ENCODE measurements around the gene MACROD2.

Gene MACROD2

DNA sequence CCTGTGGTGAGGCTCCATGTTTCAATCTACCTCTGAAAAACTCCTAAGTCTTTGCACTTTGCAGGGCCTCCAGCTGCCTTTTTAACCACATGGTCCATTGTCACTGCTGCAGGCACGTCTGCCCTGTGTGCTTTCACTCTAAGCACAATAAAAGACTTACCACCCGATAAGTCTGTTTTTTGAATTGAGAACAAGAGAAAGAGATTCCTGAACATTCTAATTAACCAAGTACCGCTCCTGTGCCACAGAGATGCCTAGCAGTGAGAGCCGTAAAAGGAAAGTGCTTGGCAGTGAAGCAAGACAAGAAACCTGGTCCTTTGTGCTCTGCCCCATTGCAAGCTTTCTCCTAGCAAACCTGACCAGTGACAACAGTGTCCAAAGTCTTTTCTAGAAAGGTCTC, 829.7 kb downstream of the MACROD2 start:
- no peaks in the 10 kb centered on the region for H3K4me1 Mint-ChIP-seq
- H3K27ac Mint-ChIP-seq, result no peak overlapping the region

GRCh38 chr20:14826543-14827313, 831.4 kb downstream of the MACROD2 start:
- DNase-seq (ENCODE audit: low spot score in 2 of 2) (no peak), ATAC-seq (ENCODE audit: low read depth) (no peak)
- no peaks in the 10 kb centered on the region for H3K9me3 Mint-ChIP-seq
- no peak overlapping the region for H3K4me3 Mint-ChIP-seq
- H3K27me3 Mint-ChIP-seq, result no peaks in the 10 kb centered on the region
- H3K36me3 Mint-ChIP-seq, result no peaks in the 10 kb centered on the region
- no peak overlapping the region for H3K27ac Mint-ChIP-seq
- no peaks in the 10 kb centered on the region for H3K4me1 Mint-ChIP-seq

More for the DNA sequence above, 829.7 kb downstream of the MACROD2 start:
- Mint-ChIP-seq H3K4me3 (no peak overlapping the region), H3K27me3 (no peaks in the 10 kb centered on the region), H3K9me3 (no peaks in the 10 kb centered on the region), H3K36me3 (no peaks in the 10 kb centered on the region)
- no peak for ATAC-seq (ENCODE audit: low read depth)
- no peak for DNase-seq (ENCODE audit: low spot score in 2 of 2)

DNA sequence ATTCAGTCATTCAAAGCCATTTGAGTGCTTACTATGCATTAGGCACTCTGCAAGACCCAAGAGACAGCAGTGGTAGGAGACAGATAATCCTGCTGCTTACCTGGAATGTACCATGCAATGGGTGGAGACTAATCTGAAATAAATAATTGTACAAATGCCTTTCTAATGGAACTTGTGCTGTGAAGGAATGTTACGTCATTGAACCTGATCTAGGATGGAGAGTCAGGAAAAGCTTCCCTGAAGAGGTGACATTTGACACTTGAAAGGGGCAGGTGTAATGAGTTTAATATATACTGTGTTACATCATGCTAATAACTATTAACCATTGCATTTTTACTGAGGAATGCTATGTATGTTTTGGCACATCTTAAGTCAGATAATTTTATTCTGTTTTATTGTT, 833.1 kb downstream of the MACROD2 start:
- peaks cover 2% of the 10 kb centered on the region for H3K4me1 Mint-ChIP-seq
- H3K4me3 Mint-ChIP-seq, result no peak overlapping the region
- no peak overlapping the region for H3K27ac Mint-ChIP-seq
- no peak for ATAC-seq (ENCODE audit: low read depth)
- H3K27me3 Mint-ChIP-seq, result no peaks in the 10 kb centered on the region
- DNase-seq (ENCODE audit: low spot score in 2 of 2), result no peak
- no peaks in the 10 kb centered on the region for H3K9me3 Mint-ChIP-seq
- no peaks in the 10 kb centered on the region for H3K36me3 Mint-ChIP-seq

DNA sequence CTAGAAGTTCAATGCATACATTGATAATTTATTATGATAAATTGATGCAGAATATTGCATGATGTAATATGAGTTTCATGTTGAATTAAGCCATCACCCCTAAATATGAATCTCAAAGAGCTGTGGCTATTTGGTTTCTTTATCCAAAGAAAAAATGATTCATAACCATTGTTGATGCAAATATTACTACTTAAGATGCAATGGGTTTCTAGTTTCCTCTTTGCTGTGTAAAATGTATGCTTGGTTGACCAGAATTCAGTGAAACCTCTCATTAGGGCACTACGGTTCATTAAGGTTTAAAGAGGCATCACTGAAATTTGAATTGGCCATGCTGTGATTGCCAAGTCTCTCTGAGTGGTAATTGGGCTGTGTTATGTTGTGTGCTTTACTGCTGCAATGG, 834.6 kb downstream of the MACROD2 start:
- Mint-ChIP-seq H3K4me1 (peaks cover 2% of the 10 kb centered on the region), H3K27me3 (no peaks in the 10 kb centered on the region), H3K36me3 (no peaks in the 10 kb centered on the region), H3K4me3 (no peak overlapping the region), H3K27ac (no peak overlapping the region), H3K9me3 (no peaks in the 10 kb centered on the region)
- ATAC-seq (ENCODE audit: low read depth), result peak; percentile 43
- DNase-seq (ENCODE audit: low spot score in 2 of 2), result no peak

GRCh38 chr20:14830466-14830865, 835.1 kb downstream of the MACROD2 start:
- ATAC-seq (ENCODE audit: low read depth) (no peak), DNase-seq (ENCODE audit: low spot score in 2 of 2) (no peak)
- Mint-ChIP-seq H3K4me3 (no peak overlapping the region), H3K4me1 (peaks cover 2% of the 10 kb centered on the region), H3K27ac (no peak overlapping the region), H3K36me3 (no peaks in the 10 kb centered on the region), H3K9me3 (no peaks in the 10 kb centered on the region), H3K27me3 (no peaks in the 10 kb centered on the region)

DNA sequence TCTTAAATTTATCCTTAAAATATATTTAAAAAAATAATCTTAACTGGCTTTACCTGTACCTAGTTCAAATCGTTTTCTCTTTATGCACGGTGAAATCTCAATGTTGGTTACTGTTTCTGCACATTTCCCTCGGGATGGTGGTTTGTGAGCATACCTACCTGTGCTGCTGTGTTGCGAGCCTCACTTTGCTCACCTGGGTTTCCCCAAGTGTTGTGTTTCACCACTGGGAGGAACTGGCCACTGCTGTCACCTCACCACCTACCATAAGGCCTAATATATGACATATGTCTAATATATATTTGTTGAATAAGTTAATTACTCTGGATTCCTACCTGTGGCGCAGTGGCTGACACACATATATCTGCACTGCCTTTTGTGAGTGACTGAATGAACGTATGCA, 835.6 kb downstream of the MACROD2 start:
- H3K36me3 Mint-ChIP-seq, result no peaks in the 10 kb centered on the region
- H3K27me3 Mint-ChIP-seq, result no peaks in the 10 kb centered on the region
- no peak overlapping the region for H3K4me3 Mint-ChIP-seq
- no peak overlapping the region for H3K27ac Mint-ChIP-seq
- H3K9me3 Mint-ChIP-seq, result no peaks in the 10 kb centered on the region
- H3K4me1 Mint-ChIP-seq, result peaks cover 2% of the 10 kb centered on the region
- no peak for DNase-seq (ENCODE audit: low spot score in 2 of 2)
- ATAC-seq (ENCODE audit: low read depth), result no peak

GRCh38 chr20:14832630-14833029, 837.3 kb downstream of the MACROD2 start:
- ATAC-seq (ENCODE audit: low read depth) (peak; percentile 32), DNase-seq (ENCODE audit: low spot score in 2 of 2) (no peak)
- Mint-ChIP-seq H3K36me3 (no peaks in the 10 kb centered on the region), H3K27me3 (no peaks in the 10 kb centered on the region), H3K4me3 (no peak overlapping the region), H3K9me3 (no peaks in the 10 kb centered on the region), H3K4me1 (peaks cover 2% of the 10 kb centered on the region), H3K27ac (no peak overlapping the region)

GRCh38 chr20:14838663-14839628, 843.6 kb downstream of the MACROD2 start:
- DNase-seq (ENCODE audit: low spot score in 2 of 2) (no peak), ATAC-seq (ENCODE audit: low read depth) (no peak)
- Mint-ChIP-seq H3K27ac (no peak overlapping the region), H3K4me1 (no peaks in the 10 kb centered on the region), H3K4me3 (no peak overlapping the region), H3K36me3 (no peaks in the 10 kb centered on the region), H3K27me3 (no peaks in the 10 kb centered on the region), H3K9me3 (no peaks in the 10 kb centered on the region)

- no peaks in the 10 kb centered on the region for H3K27me3 Mint-ChIP-seq
- no peak for DNase-seq (ENCODE audit: low spot score in 2 of 2)
- H3K36me3 Mint-ChIP-seq, result no peaks in the 10 kb centered on the region
- no peak overlapping the region for H3K4me3 Mint-ChIP-seq
- H3K4me1 Mint-ChIP-seq, result no peaks in the 10 kb centered on the region
- ATAC-seq (ENCODE audit: low read depth), result no peak
- H3K9me3 Mint-ChIP-seq, result no peaks in the 10 kb centered on the region
- no peak overlapping the region for H3K27ac Mint-ChIP-seq
Measured at GRCh38 chr20:14845199-14846160, 850.2 kb downstream of the MACROD2 start.

GRCh38 chr20:14848806-14849205, 853.5 kb downstream of the MACROD2 start:
- H3K4me3 Mint-ChIP-seq, result no peak overlapping the region
- H3K9me3 Mint-ChIP-seq, result no peaks in the 10 kb centered on the region
- no peaks in the 10 kb centered on the region for H3K27me3 Mint-ChIP-seq
- H3K4me1 Mint-ChIP-seq, result peaks cover 5% of the 10 kb centered on the region
- no peaks in the 10 kb centered on the region for H3K36me3 Mint-ChIP-seq
- no peak overlapping the region for H3K27ac Mint-ChIP-seq
- DNase-seq (ENCODE audit: low spot score in 2 of 2), result no peak
- no peak for ATAC-seq (ENCODE audit: low read depth)

DNA sequence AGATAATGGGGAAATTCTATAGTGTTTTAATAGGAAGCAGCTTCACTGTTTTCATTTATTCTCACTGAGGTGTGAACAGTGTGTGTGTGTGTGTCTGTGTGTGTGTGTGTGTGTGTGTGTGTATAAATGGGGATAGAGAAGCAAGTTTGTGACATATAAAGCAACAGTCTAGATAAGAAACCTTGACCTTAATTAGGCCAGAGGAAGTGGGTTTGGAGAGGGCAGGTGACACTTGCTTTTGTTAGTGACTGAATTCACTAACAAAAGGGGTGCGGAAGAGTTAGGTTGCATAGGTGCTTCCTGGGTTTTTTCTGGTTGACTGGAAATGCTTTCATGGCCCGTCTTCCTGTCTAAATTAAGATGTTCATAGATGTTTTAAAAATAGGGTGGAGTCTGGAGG, 857.8 kb downstream of the MACROD2 start:
- Mint-ChIP-seq H3K36me3 (no peaks in the 10 kb centered on the region), H3K4me1 (peaks cover 5% of the 10 kb centered on the region), H3K9me3 (no peaks in the 10 kb centered on the region), H3K27ac (no peak overlapping the region), H3K27me3 (peaks cover 2% of the 10 kb centered on the region), H3K4me3 (no peak overlapping the region)
- DNase-seq (ENCODE audit: low spot score in 2 of 2), result no peak
- no peak for ATAC-seq (ENCODE audit: low read depth)

DNA sequence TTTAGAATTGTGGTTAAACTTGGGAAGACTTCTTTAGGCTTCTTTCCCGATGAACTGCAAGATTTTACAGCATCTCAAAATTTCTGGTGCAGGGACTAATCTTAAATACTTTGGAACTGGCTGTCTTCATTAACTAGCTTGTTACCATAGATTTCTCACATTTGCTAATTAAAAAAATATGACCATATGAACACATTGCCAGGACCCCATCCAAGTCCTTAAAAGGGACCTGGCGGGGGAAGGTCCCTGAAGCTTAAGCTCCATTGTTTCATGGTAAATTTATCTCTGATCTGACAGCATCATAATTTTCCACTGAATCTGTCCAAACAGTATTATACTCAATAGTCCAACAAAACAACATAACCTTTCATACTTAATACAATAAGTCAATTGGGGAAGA, 859.9 kb downstream of the MACROD2 start:
- Mint-ChIP-seq H3K36me3 (no peaks in the 10 kb centered on the region), H3K9me3 (no peaks in the 10 kb centered on the region), H3K27ac (no peak overlapping the region), H3K4me3 (no peak overlapping the region), H3K4me1 (peaks cover 5% of the 10 kb centered on the region), H3K27me3 (peaks cover 2% of the 10 kb centered on the region)
- no peak for ATAC-seq (ENCODE audit: low read depth)
- no peak for DNase-seq (ENCODE audit: low spot score in 2 of 2)

- DNase-seq (ENCODE audit: low spot score in 2 of 2) (no peak), ATAC-seq (ENCODE audit: low read depth) (no peak)
- Mint-ChIP-seq H3K4me3 (no peak overlapping the region), H3K27me3 (peaks cover 2% of the 10 kb centered on the region), H3K36me3 (no peaks in the 10 kb centered on the region), H3K4me1 (no peaks in the 10 kb centered on the region), H3K9me3 (no peaks in the 10 kb centered on the region), H3K27ac (no peak overlapping the region)
Measured at GRCh38 chr20:14859627-14860026, 864.3 kb downstream of the MACROD2 start.
